COR-L47 (cell line): ENCODE data around the gene TMED1.

ENCODE experiments used
- DNase-seq: peaks from one replicate; lab custom pipeline; 2025; lab: John Stamatoyannopoulos, UW

Gene TMED1

DNA sequence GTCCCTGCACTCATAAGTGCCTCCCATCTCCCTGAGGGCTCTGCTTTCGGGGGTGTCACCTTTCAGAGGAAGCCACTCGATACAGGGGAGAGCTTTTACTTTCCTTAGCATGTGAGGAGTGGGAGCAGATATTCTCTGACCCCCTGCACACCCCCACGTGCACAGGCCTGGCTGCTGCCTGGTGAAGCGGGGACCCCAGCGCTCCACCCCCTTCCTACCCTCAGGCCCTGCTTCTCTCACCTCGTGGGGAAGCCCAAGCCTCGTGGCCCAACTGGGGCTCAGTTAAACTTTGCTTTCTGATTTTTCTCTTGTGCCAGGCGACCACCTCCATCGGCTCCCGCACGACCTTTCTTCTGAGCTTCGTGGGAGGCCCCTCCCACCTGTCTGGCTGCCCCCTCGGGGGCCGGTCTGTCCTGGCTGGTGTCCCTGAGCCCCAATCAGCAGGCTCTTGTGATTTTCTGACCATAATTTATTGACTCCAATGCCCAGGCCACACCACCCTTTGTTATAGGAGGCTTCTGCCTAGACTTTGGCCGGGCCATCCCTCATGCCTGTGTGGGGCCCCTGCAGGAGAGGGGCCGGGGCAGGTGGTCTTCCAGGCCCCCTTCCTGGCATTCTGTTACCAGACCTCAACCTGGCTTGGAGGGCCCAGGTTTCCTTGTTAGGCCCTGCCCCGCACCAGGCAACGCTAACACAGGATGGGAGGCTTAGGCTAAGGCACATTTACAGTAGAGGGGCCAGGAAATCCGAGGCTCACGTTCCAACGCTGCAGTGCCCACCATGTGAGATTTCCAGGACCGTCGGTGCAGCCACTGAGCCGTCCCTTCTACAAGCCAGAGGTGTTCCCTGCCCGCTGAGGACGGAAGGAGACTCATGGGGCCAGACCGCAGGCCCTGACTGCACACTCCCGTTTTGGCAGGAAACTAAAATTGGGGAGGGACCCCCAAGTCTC is 3.7 kb downstream of the TMED1 start:
- DNase-seq = no peak

DNA sequence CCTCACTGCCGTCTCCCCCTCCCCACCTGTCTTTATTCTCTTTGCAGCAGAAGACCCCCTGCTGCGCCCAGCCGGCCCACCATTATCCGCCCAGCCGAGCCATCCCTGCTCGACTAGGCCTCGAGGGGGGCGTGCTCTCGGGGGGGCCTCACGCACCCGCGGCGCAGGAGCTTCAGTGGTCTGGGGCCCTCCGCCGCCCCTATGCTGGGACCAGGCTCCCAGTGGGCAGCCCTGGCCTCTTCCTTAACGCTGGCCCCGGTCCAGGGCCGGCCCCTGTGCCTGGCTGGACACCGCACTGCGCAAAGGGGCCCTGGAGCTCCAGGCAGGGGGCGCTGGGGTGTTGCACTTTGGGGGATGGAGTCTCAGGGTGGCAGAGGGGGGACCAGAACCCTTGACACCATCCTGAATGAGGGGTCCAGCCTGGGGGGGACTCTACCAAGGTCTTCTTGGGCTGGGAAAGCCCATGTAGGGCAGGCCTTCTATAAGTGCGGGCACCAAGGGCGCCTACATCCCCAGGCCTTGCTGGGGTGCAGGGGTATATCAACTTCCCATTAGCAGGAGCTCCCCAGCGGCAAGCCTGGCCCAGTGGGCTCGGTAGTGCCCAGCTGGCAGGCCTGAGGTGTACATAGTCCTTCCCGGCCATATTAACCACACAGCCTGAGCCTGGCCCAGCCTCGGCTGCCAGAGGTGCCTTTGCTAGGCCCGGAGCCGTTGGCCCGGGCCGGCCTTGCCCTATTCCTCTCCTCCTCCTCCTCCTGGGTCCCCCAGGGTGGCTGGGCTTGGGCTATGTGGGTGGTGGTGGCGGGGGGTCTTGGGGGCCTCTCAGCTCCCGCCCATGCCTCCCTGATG is 4.9 kb downstream of the TMED1 start:
- DNase-seq = no peak

DNA sequence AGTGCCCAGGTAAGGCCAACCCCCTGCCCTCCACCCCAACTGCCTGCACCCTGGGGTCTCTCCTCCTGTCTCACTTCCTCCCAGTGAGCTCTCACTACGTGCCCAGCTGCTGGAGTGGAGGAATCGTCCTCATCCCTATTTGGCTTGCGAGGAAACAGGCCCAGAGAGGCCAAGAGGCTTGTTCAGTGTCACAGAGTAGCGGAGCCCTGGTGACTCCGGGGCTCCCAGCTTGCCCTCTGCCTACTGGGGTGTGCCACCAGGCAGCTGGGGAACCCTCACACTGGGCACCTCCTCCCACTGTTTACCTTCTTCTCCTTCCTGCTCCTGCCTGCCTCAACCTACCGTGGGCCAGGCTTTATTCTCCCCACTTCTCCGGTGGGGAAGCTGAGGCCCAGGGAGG is 5.6 kb downstream of the TMED1 start:
- no peak for DNase-seq

DNA sequence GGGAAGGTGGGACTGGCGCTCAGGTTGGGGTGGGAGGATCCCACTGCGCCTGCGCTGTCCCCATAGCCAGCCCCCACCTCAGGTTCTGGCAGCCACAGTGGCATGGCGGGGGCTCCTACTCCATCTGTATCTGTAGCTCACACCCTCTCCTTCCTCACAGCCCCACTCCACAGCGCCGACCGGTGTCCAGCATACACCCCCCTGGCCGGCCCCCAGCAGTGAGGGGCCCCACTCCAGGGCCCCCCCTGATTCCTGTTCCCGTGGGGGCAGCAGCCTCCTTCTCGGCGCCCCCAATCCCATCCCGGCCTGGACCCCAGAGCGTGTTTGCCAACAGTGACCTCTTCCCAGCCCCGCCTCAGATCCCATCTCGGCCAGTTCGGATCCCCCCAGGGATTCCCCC is 6.0 kb downstream of the TMED1 start:
- DNase-seq = no peak

DNA sequence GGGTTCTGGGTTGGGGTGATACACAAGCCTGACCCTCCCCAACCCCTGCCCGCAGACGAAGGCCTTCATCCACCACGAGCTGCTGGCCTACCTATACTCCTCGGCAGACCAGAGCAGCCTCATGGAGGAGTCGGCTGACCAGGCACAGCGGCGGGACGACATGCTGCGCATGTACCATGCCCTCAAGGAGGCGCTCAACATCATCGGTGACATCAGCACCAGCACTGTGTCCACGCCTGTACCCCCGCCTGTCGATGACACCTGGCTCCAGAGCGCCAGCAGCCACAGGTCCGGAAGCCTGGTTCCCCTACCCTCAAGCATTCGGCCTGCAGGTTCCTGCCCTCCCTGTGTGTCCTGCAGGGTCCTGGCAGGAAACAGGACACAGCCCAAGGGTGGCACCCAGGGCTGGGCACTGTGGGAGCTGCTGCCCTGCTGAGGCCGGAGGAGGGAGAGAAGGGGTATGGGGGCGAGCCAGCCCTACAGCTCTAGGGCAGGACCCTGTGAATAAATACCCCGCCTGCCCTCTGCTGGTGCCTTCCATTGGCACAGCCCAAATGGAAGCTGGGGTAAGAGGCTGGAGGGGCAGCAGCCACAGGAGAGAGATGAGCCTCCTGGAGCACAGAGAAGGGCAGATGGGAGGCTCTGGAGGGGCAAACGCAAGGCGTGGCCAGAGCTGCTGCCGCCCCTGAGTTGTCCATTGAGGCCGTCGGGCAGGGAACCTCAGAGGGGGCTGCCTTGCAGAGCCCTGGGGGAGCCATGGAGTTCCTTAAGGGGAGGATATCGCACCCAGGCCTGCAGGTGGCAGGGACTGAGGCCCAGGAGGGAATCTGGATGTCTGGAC is 6.8 kb downstream of the TMED1 start:
- no peak for DNase-seq

DNA sequence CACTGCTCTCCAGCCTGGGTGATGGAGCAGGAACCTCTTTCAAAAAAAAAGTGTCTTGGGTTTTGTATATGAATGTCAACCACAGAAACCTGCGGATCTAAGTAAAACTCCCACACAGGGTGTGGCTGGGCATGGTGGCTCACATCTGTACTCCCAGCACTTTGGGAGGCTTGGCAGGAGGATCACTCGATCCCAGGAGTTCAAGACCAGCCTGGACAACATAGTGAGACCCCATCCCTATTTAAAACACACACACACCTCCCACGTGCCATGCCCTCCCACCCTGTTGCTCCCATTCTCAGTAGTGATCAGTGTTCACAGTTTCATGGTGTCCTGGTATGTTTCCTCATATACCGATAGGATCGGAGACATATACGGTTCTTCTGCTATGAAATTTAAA is 9.2 kb downstream of the TMED1 start:
- DNase-seq = no peak

DNA sequence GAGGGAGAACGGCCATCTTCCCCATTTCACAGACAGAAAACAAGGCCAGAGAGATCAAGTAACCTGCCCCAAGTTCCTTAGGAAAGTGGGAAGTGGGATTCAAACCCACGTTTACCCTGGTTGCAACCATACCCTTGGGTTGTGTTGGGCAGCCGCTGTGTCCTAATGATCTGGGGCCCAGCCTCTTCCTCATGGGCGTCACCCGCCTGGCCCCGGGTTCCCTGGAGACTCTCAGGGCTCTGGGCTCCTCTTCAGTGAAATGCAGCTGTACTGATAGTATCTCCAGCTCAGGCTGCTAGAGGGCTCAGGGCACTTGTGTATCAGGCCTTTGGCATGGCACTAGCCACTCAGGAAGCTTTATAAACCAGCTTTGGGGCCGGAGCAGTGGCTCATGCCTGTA is 9.8 kb downstream of the TMED1 start:
- DNase-seq = no peak

DNA sequence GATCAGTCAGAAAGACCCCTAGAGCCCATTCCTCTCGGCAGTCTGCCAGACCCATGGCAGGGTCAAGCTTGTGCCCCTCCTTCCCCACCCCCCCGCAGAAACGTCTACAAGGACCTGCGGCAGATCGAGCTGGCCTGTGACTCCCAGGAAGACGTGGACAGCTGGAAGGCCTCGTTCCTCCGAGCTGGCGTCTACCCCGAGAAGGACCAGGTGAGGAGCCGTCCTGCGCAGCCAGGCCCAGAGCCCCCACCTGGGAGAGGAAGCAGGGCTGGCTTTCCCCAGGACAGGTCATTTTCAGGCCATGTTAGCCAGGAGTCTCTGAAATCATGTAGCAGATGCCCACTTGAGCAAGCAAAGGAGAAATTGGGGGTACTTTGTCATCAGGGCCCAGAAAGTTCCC is 12.3 kb downstream of the TMED1 start:
- DNase-seq = no peak

DNA sequence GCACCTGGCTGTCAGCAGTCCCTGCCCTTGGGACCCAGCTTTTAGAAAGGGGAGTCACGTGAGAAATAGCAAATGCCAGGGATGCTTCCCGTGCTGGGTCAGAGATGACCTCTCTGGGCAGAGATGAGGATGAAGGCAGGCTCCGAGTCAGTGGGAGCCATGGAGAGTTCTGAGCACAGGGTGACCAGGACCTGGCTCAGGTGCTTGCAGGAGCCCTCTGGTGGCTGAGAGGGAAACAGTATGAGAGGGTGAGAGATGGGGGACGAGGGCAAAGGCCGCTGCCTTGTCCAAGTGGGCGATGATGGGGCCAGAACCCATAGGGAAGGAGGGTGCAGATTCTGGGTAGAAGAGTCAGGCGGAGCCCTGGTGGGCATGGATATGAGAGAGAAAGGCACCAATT is 15.8 kb downstream of the TMED1 start:
- DNase-seq = no peak

DNA sequence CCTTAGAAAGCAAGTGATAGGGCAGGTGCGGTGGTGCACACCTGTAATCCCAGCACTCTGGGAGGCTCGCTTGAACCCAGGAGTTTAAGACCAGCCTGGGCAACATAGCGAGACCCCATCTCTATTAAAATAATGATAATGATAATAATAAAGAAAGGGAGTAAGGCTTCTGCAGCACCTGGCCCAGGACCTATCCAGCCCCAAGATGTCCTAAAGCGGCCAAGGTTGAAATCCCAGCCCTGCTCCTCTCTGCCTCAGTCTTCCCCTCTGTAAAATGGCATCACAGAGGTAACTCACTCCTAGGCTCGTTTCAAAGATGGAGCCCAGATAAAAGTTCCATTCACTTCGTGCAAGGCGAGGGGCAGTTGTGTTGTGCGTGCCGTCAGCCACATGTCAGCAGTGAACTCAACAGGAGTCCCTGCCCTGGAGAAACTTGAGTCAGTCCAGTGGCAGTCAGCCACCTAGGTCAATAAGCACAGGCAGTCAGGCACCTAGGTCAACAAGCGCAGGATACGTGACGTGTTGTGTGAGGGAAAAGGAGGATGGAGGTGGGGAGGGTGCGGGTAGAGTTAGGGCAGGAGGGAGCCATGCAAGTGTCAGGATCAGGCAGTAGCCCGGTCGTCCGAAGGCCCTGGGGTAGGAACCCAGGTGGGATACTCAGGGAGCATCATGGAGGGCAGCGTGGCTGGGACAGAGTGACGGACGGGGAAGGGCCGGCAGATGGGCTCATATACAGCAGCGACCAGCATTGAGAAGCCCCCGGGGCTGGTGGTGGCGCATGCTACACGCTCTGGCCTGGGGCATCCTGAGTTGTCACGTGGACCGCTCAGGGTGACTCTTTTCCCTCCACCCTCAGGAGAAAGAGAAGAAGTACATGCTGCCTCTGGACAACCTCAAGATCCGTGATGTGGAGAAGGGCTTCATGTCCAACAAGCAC is 16.6 kb downstream of the TMED1 start:
- DNase-seq = no peak

DNA sequence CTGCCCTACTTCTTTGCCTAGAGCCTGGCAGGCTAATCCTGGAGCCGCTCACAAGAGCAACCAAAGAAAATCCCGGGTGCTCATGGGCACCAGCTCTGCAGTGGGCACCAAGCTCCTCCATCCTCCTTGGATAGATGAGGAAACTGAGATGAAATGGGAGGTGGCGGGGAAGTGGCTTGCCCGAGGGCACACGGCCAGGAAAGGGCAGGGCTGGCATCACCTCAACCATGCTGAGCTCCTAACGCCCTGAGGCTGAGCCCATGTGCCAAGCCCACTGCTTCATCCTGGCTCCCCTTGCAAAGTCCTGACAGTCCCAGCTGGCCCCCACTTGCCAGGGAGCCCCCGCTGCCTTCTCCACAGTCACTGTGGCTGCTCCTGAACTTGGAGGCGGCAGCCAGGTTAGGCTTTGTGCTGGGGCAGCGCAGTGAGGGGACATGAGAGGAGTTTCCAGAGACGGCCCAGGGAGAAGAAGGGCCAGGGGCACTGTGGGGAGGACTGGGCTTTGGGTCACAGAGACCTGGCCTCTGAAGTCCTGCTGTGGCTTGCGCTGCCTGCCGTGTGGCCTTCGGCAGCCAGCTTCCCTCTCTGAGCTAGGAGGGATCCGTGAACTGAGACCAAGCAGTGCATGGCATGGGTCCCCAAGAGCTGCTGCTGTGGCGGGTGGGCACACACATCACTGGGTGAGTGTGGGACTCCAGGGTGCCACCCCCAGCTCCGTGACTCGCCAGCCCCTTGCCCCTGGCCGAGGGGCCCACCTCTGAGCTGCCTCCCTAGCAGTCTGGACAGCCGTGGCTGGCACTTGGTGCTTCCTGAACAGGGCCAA is 17.5 kb downstream of the TMED1 start:
- no peak for DNase-seq

DNA sequence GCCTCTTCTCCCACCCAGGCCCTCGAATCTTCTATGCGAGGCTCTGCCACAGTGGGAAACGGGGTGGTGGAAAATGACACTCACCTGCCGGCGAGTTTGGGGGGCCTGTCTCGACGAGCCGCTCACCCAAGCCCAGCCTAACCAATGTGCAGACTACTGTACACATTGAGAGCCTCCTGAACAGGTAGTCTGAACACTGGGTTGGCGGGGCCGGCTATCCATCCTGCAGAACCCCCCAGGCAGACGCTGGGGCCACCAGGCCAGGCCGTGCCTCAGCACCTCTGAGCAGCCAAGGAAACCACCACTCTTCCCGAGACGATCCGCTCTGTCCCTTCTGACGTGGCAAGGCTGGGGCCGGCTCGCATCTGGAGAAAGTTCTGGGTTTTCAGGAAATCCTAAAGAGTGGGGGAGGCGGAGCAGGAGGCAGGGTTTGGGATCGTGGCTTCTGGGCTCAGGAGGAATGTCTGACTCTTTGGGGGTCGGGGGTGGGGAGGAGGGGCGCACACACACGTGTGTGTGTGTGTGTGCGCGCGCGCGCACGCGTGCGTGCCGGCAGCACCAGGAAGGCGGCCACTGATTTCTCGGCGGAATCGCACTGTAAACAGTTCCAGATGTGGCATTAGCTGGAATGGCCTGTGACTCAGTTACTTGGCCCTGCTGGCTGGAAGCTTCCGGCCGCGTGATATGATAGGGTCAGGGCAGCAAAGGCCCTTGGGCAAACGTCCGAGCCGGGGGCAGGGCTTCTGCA is 18.5 kb downstream of the TMED1 start:
- DNase-seq = no peak

DNA sequence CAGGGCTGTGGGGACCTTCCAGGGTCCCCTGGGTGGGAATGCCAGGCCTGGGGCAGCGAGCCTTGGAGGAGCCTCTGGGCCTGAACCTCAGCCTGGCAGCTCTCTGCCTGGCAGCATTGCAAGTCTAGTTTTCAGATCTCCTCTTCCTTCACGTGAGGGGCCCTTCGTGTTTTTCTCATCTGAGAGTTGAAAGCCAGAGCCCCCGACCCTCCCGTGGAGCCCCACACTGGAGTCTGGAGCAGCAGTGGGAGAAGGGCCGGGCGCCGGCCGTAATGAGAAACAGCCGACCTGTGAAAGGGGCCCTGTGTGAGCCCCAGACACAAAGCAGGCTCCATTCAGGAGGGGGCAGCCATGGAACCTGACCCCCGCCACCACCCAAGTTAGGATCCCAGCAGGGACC is 19.3 kb downstream of the TMED1 start:
- DNase-seq = no peak

DNA sequence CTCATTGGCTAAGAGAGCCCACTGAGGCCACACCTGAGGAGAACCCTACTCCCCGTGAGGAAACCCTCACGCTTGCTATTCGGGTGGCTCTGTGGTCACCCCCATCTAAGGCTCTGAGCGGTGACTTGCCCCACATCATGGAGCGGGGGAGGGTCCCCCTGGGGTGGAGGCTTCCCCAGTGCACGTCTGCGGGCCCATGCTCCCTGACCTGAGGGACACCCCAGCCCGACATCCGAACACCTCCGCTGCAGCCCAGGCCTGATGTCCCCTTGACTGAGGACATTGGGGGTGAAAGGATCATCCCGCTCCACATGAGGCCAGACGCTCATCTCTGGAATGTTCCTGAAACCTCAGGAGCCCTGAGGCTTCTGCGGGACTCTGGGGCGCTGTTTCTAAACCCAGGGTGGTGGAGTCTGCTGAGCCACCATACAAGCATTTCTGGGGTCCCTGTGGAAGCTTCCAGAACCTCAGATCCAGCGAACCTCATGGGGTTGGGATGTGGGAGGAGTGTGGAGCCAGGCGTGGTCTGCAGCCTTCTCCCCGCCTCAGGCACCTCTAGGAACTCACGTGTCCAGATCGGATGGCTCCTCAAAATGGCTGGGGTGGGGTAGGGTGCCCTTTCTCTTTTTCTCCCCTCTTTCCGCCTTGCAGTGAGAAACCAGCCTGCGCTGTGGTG is 19.9 kb downstream of the TMED1 start:
- no peak for DNase-seq

DNA sequence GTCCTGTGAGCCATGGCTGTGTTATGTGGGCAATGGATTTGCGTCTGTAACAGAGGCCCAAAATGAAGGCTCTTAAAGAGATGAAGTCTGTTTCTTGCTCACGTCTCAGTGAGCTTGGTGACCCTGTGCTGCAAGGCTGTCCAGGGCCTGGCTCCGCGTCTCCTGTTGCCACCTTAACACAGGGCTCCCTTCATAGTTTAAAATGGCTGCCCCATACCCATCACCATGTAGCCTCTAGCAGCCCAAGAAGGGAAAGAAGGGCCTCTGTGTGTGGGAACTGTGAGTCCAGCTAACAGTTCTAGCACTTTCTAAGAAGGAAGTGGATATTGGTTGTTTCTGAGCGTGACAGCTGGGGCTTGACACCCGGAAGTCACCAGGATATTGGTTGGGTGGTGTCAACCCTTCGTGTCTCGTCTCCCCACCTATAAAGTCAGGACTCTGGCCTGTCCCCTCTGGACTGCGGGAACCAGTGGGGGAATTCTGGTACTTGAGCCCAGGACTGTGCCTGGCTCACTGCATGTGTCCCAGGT is 20.9 kb downstream of the TMED1 start:
- DNase-seq = no peak

DNA sequence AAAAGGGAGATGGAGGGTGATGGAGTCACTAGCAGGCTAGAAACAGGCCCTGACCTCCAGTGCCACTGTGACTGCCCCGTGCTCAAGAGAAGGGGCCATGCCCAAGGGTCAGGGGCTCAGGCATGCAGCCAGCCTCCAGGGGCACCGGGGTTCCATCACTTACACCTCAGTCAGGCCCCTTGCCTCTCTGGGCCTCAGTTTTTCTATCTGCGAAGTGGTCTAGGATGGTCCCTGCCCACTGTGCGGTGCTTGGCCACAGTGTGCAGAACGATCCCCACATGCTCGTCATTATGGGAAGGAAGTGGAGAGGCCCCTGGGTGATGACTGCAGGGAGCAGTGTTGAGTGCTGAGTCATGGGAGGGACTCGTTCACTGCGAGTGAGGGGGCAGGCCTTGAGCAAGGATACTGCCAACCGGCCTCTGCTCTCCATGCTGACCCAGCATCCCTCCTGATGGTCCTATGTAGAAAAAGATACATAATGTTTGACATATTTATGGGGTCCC is 23.1 kb downstream of the TMED1 start:
- DNase-seq = no peak

DNA sequence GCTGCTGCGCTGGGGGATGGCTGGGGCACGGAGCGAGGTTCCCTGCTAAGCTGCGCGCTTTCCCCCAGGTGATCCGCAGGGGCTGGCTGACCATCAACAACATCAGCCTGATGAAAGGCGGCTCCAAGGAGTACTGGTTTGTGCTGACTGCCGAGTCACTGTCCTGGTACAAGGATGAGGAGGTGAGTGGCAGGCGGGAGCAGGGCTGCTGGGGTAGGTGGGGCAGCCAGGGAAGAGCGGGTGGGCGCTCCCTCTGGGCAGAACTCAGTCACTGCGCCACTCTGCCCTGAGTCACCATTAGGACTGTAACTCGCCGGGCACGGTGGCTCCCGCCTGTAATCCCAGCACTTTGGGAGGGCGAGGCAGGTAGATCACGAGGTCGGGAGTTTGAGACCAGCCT is 23.8 kb downstream of the TMED1 start:
- DNase-seq = no peak

DNA sequence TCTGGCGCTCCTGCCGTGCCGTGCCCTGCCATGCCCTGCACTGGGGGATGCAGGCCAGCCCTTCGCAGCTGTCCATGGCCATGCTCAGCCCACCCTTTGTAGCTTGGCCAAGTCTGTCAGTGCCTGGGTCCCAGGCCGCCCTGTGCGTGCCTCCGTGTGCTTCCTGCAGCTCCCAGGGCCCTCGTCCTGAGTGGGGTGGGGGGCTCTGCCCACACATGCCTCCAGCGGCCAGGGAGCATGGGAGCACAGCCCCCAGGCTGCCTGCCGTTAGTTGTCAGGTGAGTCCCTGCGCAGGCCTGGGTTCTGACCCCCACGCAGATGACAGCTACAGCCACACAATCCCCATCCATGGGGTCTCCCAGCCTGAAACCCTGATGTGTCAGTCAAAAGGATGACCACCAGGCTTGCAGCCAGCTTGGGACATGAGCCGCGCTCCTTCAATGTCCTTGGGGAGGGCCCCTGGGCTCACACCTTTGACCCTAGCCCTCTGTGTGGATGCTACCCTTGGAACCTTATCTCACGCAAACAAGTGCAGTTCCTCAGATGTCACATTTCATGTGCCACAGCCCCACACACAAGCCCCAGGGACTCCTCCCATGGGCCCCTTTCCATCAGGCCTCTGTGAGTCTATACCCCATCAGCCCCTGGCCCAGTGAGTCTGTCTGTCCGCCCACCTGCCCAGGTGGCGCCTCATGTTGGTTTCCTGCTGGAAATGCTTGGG is 24.5 kb downstream of the TMED1 start:
- DNase-seq = no peak
